Neural cell (in vitro differentiated cells): ENCODE results near the gene SMG6. TPM values are rescaled to one million over a fixed set of nuclear protein-coding genes. Genes with fewer than 3 reads are reported as not detected.

ENCODE experiments used
- H2AFZ ChIP-seq: fragments of 200-600, 300-800 bp; sonication (generic), shearing (Covaris generic); 2 replicates; pipeline ENCODE4 v1.6.0; 2014; ENCODE audit warnings: low read depth, mild to moderate bottlenecking, antibody characterized with exemption, low read length, moderate library complexity
- H3F3A ChIP-seq: fragments of 200-600 bp; shearing (Covaris generic); 2 replicates; pipeline ENCODE4 v1.6.1; 2016; ENCODE audit warnings: mild to moderate bottlenecking, moderate library complexity, mixed read lengths, antibody characterized with exemption, low read length; ENCODE audit not compliant: insufficient read depth, poor library complexity, severe bottlenecking
- H3K27ac ChIP-seq: fragments of 200-600, 300-800 bp; sonication (generic), shearing (Covaris generic); 2 replicates; pipeline ENCODE4 v1.5.1; 2014; ENCODE audit warnings: mild to moderate bottlenecking, low read length, moderate library complexity
- H3K27me3 ChIP-seq: fragments of 300-800, 200-600 bp; sonication (generic), shearing (Covaris generic); 2 replicates; pipeline ENCODE4 v1.6.0; 2014; ENCODE audit warnings: mild to moderate bottlenecking, low read depth, low read length, moderate library complexity; ENCODE audit not compliant: insufficient read depth
- H3K36me3 ChIP-seq: fragments of 300-800, 200-600 bp; sonication (generic), shearing (Covaris generic); 2 replicates; pipeline ENCODE4 v1.5.1; 2014; ENCODE audit warnings: mild to moderate bottlenecking, antibody characterized with exemption, low read length, moderate library complexity; ENCODE audit not compliant: insufficient read depth
- H3K4me2 ChIP-seq: fragments of 300-800, 200-600 bp; sonication (generic), shearing (Covaris generic); 2 replicates; pipeline ENCODE4 v1.6.0; 2014; ENCODE audit warnings: mild to moderate bottlenecking, low read length
- H3K4me3 ChIP-seq: fragments of 300-800, 200-600 bp; sonication (generic), shearing (Covaris generic); 2 replicates; pipeline ENCODE4 v1.5.1; 2014; ENCODE audit warnings: mild to moderate bottlenecking, low read length, moderate library complexity
- H3K79me2 ChIP-seq: fragments of 200-600 bp; shearing (Covaris generic); replicated peaks from 2 replicates; pipeline ENCODE4 v1.6.0; 2014; ENCODE audit warnings: mild to moderate bottlenecking, low read length, moderate library complexity; ENCODE audit not compliant: insufficient read depth
- H3K9ac ChIP-seq: fragments of 300-800, 200-600 bp; sonication (generic), shearing (Covaris generic); 2 replicates; pipeline ENCODE4 v1.6.1; 2016; ENCODE audit warnings: mild to moderate bottlenecking, low read length, mixed read lengths
- H3K9me2 ChIP-seq: fragments of 200-600 bp; shearing (Covaris generic); 2 replicates; pipeline ENCODE4 v1.6.1; 2016; ENCODE audit warnings: mild to moderate bottlenecking, low read length, mixed read lengths; ENCODE audit not compliant: insufficient read depth
- H3K9me3 ChIP-seq: fragments of 200-600, 300-800 bp; sonication (generic), shearing (Covaris generic); 2 replicates; pipeline ENCODE4 v1.6.1; 2016; ENCODE audit warnings: mild to moderate bottlenecking, mixed run types, low read length, moderate library complexity, mixed read lengths
- H4K20me1 ChIP-seq: fragments of 200-600 bp; shearing (Covaris generic); 2 replicates; pipeline ENCODE4 v1.6.1; 2016; ENCODE audit warnings: mild to moderate bottlenecking, mixed run types; ENCODE audit not compliant: insufficient read depth
- CTCF ChIP-seq: fragments of 450-650 bp; IDR thresholded peaks from 2 replicates; pipeline ENCODE4 v1.5.1; 2014; ENCODE audit warnings: antibody characterized with exemption, mild to moderate bottlenecking, moderate library complexity; ENCODE audit not compliant: poor library complexity, severe bottlenecking
- EP300 ChIP-seq: fragments of 450-650 bp; conservative IDR thresholded peaks from 2 replicates; pipeline ENCODE4 v1.6.1; 2014; ENCODE audit warnings: antibody characterized with exemption, mild to moderate bottlenecking, moderate library complexity; ENCODE audit not compliant: poor library complexity, severe bottlenecking
- EZH2 ChIP-seq: fragments of 200-600, 300-800 bp; shearing (Covaris generic), sonication (generic); IDR thresholded peaks from 2 replicates; pipeline ENCODE4 v1.6.1; 2014; ENCODE audit warnings: antibody characterized with exemption, low read length, borderline replicate concordance, mild to moderate bottlenecking; ENCODE audit not compliant: insufficient read depth, poor library complexity, severe bottlenecking
- MXI1 ChIP-seq: fragments of 450-650 bp; conservative IDR thresholded peaks from 2 replicates; pipeline ENCODE4 v1.6.1; 2014; ENCODE audit warnings: antibody characterized with exemption, mild to moderate bottlenecking; ENCODE audit not compliant: poor library complexity, severe bottlenecking
- POLR2AphosphoS5 ChIP-seq: IDR thresholded peaks from 2 replicates; pipeline ENCODE4 v1.6.1; 2012
- RAD21 ChIP-seq: fragments of 450-650 bp; conservative IDR thresholded peaks from 2 replicates; pipeline ENCODE4 v1.6.1; 2014; ENCODE audit warnings: antibody characterized with exemption, mild to moderate bottlenecking, moderate library complexity
- REST ChIP-seq: IDR thresholded peaks from 2 replicates; pipeline ENCODE4 v1.6.1; 2012; ENCODE audit warnings: borderline replicate concordance
- SMC3 ChIP-seq: fragments of 450-650 bp; conservative IDR thresholded peaks from 2 replicates; pipeline ENCODE4 v1.6.1; 2014; ENCODE audit warnings: antibody characterized with exemption, mild to moderate bottlenecking, moderate library complexity; ENCODE audit not compliant: poor library complexity
- TAF1 ChIP-seq: IDR thresholded peaks from 2 replicates; pipeline ENCODE4 v1.6.1; 2012; ENCODE audit warnings: low read depth
- polyA plus RNA-seq: library from polyadenylated mRNA; depleted of rRNA; stranded (reverse); fragments of >200 nt; gene quantifications from 2 replicates; pipeline ENCODE4 v1.2.3, GENCODE V29; 2014

SMG6 gene
- polyA plus RNA-seq, 1 donor from 2014 or later: 13.9 TPM

GRCh38 chr17:2197271-2197670 lies 106.3 kb downstream of the SMG6 start:
- no peak overlapping the region for H3K27ac ChIP-seq
- H3K9me3 ChIP-seq: no peaks in the 10 kb centered on the region
- no peaks in the 10 kb centered on the region for H3F3A ChIP-seq
- H3K9me2 ChIP-seq: no peaks in the 10 kb centered on the region
- no peaks in the 10 kb centered on the region for H3K36me3 ChIP-seq
- H4K20me1 ChIP-seq: no peaks in the 10 kb centered on the region
- H3K9ac ChIP-seq: no peak overlapping the region
- no peak overlapping the region for H2AFZ ChIP-seq
- H3K4me2 ChIP-seq: no peak overlapping the region
- H3K4me3 ChIP-seq: no peak overlapping the region
- TF ChIP-seq SMC3: no peak
- no peak for TF ChIP-seq EZH2
- TF ChIP-seq TAF1: no peak
- no peak for TF ChIP-seq CTCF
- no peak for TF ChIP-seq EP300
- TF ChIP-seq POLR2AphosphoS5: no peak
- TF ChIP-seq REST: no peak
- no peak for TF ChIP-seq MXI1
- TF ChIP-seq RAD21: no peak
- no peaks in the 10 kb centered on the region for H3K27me3 ChIP-seq
- H3K79me2 ChIP-seq: no peaks in the 10 kb centered on the region

- Histone ChIP-seq H3K4me3 (no peak overlapping the region), H3K9me2 (no peaks in the 10 kb centered on the region), H4K20me1 (no peaks in the 10 kb centered on the region), H3K9ac (no peak overlapping the region), H3K27me3 (no peaks in the 10 kb centered on the region), H3K9me3 (no peaks in the 10 kb centered on the region), H3K36me3 (no peaks in the 10 kb centered on the region), H3K27ac (no peak overlapping the region), H3K79me2 (no peaks in the 10 kb centered on the region), H3F3A (no peaks in the 10 kb centered on the region), H3K4me2 (no peak overlapping the region), H2AFZ (no peak overlapping the region)
- TF ChIP-seq REST (no peak), EP300 (no peak), POLR2AphosphoS5 (no peak), CTCF (no peak), RAD21 (no peak), EZH2 (no peak), MXI1 (no peak), TAF1 (no peak), SMC3 (no peak)
These were observed 107.9 kb downstream of the SMG6 start for GRCh38 chr17:2195729-2196128.
